Measurements from ENCODE around the gene COL8A2.
A peak's percentile ranks its signal among the peaks of the same experiment; 100 is the strongest.
"Not testable (repeated sequence)": the region's sequence is repeated elsewhere in the genome, so short reads cannot be mapped to it uniquely, and the experiment has no call there.

The COL8A2 gene

GRCh38 chr1:36125129-36125991, at the start of gene COL8A2:
COL8A2 (minus strand) TSS chr1:36125222; CDS start chr1:36100242, 24,980 bp downstream.
- no peak for DNase-seq

GRCh38 chr1:36174713-36175112, 49.7 kb upstream of the COL8A2 start:
- no peak for DNase-seq

GRCh38 chr1:36172983-36173382, 48.0 kb upstream of the COL8A2 start:
- DNase-seq = no peak

- DNase-seq = no peak
Observed at GRCh38 chr1:36172017-36172747, 47.2 kb upstream of the COL8A2 start.

GRCh38 chr1:36170643-36171412, 45.8 kb upstream of the COL8A2 start:
- no peak for DNase-seq

GRCh38 chr1:36168514-36168913, 43.5 kb upstream of the COL8A2 start:
- DNase-seq = no peak

- DNase-seq = no peak
Observed at GRCh38 chr1:36166938-36167905, 42.2 kb upstream of the COL8A2 start.

- DNase-seq = peak; percentile 58
Observed at GRCh38 chr1:36166136-36166535, 41.1 kb upstream of the COL8A2 start.

GRCh38 chr1:36165145-36165544, 40.1 kb upstream of the COL8A2 start:
- DNase-seq = no peak

- peak; percentile 32 for DNase-seq
Observed at GRCh38 chr1:36164361-36164760, 39.3 kb upstream of the COL8A2 start.

- no peak for DNase-seq
Observed at GRCh38 chr1:36163426-36163825, 38.4 kb upstream of the COL8A2 start.

GRCh38 chr1:36162680-36163239, 37.7 kb upstream of the COL8A2 start:
- no peak for DNase-seq

GRCh38 chr1:36161641-36162531, 36.9 kb upstream of the COL8A2 start:
- DNase-seq = peak; percentile 74

GRCh38 chr1:36160949-36161485, 36.0 kb upstream of the COL8A2 start:
- DNase-seq = peak; percentile 77

GRCh38 chr1:36160388-36160948, 35.4 kb upstream of the COL8A2 start:
- no peak for DNase-seq

GRCh38 chr1:36159614-36160387, 34.8 kb upstream of the COL8A2 start:
- DNase-seq = no peak

GRCh38 chr1:36158827-36159252, 33.8 kb upstream of the COL8A2 start:
- DNase-seq = not testable (repeated sequence)

- DNase-seq = no peak
Observed at GRCh38 chr1:36157973-36158826, 33.2 kb upstream of the COL8A2 start.

Measured in suppressor macrophage treated with lipopolysaccharide for 4 hours (primary cell).